Fibroblast of skin of left biceps (primary cell): ENCODE data around the gene MARK1.

ENCODE experiments used
- DNase-seq, 2 experiments: peaks; one replicate each; pipeline ENCODE4 v3.0.0-alpha.2; 2013; ENCODE audit warnings: low read depth in 2 of 2

Gene MARK1

DNA sequence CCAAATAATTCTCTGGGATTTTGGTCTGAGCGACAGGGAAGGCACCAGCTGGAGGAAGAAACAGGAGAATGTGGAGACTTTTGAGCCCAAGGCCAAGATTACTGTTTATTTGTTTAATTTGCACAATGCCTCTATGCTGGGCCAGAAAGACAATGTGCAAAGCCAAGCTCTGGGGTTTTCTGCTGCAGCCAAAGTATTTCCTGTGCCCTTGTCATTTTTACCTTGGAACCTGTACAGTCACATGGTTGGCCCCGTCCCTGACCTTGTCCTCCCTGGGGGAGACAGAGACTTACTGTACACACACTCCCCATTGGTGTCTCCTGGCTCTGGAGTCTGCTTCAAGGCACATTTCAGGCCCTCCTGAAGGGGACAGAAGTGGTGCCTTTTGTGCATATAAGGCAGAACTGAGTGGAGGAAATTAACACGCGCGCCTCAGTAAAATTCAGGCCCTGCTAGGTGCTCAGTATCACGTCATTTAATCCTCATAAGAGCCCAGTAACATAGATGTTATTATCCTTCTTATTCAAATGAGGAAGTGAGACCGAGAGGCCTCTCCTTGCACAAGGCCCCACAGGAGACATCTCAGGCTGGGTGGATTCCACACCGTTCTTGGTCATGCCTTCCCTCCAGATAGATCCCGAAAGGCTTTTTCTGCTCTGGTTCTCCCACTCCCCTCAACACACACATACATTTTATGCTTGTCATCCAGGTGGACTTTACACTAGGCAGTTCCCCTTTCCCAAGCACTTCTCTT, 183.3 kb downstream of the MARK1 start:
- no peak for DNase-seq
